Fibroblast of lung (primary cell): ENCODE data around the gene ZNF174.

Experiments used
- CTCF ChIP-seq, 2 donors: IDR thresholded peaks in 1 of 2; conservative IDR thresholded peaks in 1 of 2; 1 replicate in 1 of 2; 2 replicates in 1 of 2; pipeline ENCODE4 v1.5.1; 2011 to 2012; ENCODE audit warnings: low read length in 2 of 2, control low read depth in 1 of 2, inconsistent platforms in 1 of 2, low read depth in 1 of 2, mild to moderate bottlenecking in 1 of 2
- EZH2 ChIP-seq: IDR thresholded peaks from 2 replicates; pipeline ENCODE4 v1.5.1; 2012; ENCODE audit warnings: low read length, control low read depth, mild to moderate bottlenecking; ENCODE audit errors: missing control alignments

GRCh38 chr16:3443108-3444031 is 42.4 kb downstream of the ZNF174 start, which contains the start of the genes NAA60 and ZNF597:
- TF ChIP-seq CTCF (conservative IDR thresholded peaks at IDR 0.05 in 1 of 2, IDR thresholded peaks at IDR 0.05 in 1 of 2; ENCODE audit: low read depth in 1 of 2, low read length in 2 of 2) (no peak), EZH2 (no peak)
